HG02981 (cell line): ENCODE results near the gene FAM221B.

ENCODE experiments used
- ATAC-seq: cut with Tn5 transposase; IDR thresholded peaks from one replicate; pipeline ENCODE4 v1.9.1; 2021; ENCODE audit warnings: mild to moderate bottlenecking, moderate library complexity; ENCODE audit not compliant: unreplicated experiment

Gene FAM221B

GRCh38 chr9:35847792-35848572 lies 19.4 kb upstream of the FAM221B start:
- peak; percentile 94 for ATAC-seq

- ATAC-seq = no peak
Observed at GRCh38 chr9:35845824-35846771, 17.6 kb upstream of the FAM221B start.

- ATAC-seq = no peak
Observed at GRCh38 chr9:35844628-35845270, 16.2 kb upstream of the FAM221B start.

GRCh38 chr9:35842795-35843194 lies 14.3 kb upstream of the FAM221B start:
- ATAC-seq = peak; percentile 45

- ATAC-seq = no peak
Observed at GRCh38 chr9:35842020-35842745, 13.7 kb upstream of the FAM221B start.

GRCh38 chr9:35841645-35841900 lies 13.0 kb upstream of the FAM221B start:
- no peak for ATAC-seq

- ATAC-seq = no peak
Observed at GRCh38 chr9:35840881-35841644, 12.5 kb upstream of the FAM221B start.

- no peak for ATAC-seq
Observed at GRCh38 chr9:35839926-35840325, 11.4 kb upstream of the FAM221B start.

GRCh38 chr9:35836595-35836994 lies 8.1 kb upstream of the FAM221B start:
- no peak for ATAC-seq

- no peak for ATAC-seq
Observed at GRCh38 chr9:35835766-35836165, 7.2 kb upstream of the FAM221B start.

GRCh38 chr9:35835216-35835632 lies 6.7 kb upstream of the FAM221B start:
- no peak for ATAC-seq

GRCh38 chr9:35834260-35835215 lies 6.0 kb upstream of the FAM221B start:
- no peak for ATAC-seq

- no peak for ATAC-seq
Observed at GRCh38 chr9:35832814-35833213, 4.3 kb upstream of the FAM221B start.

GRCh38 chr9:35831040-35831439 lies 2.5 kb upstream of the FAM221B start:
- ATAC-seq = no peak

GRCh38 chr9:35829764-35830096 lies 1.2 kb upstream of the FAM221B start:
- no peak for ATAC-seq

GRCh38 chr9:35829084-35829763 lies 692 bp upstream of the FAM221B start, which contains the start of gene TMEM8B:
Gene TMEM8B (plus strand): TSS chr9:35829228. CDS start chr9:35829448, 220 bp downstream.
- peak; percentile 73 for ATAC-seq

GRCh38 chr9:35827486-35827885 lies 1.0 kb downstream of the FAM221B start:
- no peak for ATAC-seq

GRCh38 chr9:35826071-35826701 lies 2.3 kb downstream of the FAM221B start:
- ATAC-seq = peak; percentile 33
